Measurements from ENCODE around the gene ANKMY1. TPM values are rescaled to one million over a fixed set of nuclear protein-coding genes. Genes with fewer than 3 reads are reported as not detected.

Gene ANKMY1
- total and polyA plus RNA-seq, 3 donors from 2014 or later: 57.3 to 92.5 (median 75.7) TPM

DNA sequence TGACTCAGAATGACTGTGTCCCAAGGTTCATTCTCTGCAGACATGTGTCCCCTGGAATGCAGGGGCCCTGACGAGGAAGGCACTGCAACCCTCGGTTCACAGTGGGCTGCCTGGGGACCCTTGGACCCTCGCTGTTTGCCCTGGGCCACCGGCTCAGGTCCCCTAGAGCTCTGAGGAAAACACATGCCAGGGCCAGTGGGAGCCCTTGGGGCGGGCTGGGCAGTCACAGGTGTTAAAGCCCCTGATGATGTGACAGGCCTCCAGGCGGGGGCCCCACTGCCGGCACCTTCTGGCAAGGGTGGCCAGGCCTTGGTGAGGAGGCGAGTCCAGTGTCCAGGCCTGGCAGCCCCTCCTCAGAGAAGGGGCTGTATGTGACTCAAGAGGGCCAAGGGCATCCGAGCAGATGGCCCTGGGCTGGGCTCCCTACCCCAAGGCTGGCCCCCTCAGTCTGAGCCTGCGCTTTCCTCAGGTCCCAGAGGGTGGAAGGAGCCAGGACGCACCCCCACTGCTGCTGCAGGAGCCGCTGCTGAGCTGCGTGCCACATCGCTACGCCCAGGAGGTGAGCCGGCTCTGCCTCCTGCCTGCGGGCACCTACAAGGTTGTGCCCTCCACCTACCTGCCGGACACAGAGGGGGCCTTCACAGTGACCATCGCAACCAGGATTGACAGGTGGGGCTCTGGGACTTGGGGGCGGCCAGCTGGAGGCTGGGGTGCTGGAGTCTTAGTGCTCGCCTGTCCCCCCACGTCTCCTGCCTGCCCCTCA is 39.8 kb upstream of the ANKMY1 start:
- H3K9me3 ChIP-seq: no peaks in the 10 kb centered on the region
- 94 to 96% methylated on average over 9 to 20 of the region's 22 CpGs for WGBS, 2 donors
- intact Hi-C loops (cut with DNase I; ENCODE audit: low total_unique reads): no loop called here
- no peak overlapping the region for H3K27ac ChIP-seq
- H3K36me3 ChIP-seq (ENCODE audit: low read depth, missing control alignments): no peaks in the 10 kb centered on the region
- no peak for DNase-seq
- peaks cover 22% of the 10 kb centered on the region for H3K4me1 ChIP-seq
- H3K27me3 ChIP-seq: no peaks in the 10 kb centered on the region
- TF ChIP-seq CTCF (IDR thresholded peaks at IDR 0.05) (no peak), POLR2A (IDR thresholded peaks at IDR 0.05) (no peak)
- H3K4me3 ChIP-seq: no peak overlapping the region

- 87 to 96% methylated on average over 10 of the region's 10 CpGs for WGBS, 2 donors
- DNase-seq: no peak
These were observed 39.2 kb upstream of the ANKMY1 start for GRCh38 chr2:240597054-240597418.

DNA sequence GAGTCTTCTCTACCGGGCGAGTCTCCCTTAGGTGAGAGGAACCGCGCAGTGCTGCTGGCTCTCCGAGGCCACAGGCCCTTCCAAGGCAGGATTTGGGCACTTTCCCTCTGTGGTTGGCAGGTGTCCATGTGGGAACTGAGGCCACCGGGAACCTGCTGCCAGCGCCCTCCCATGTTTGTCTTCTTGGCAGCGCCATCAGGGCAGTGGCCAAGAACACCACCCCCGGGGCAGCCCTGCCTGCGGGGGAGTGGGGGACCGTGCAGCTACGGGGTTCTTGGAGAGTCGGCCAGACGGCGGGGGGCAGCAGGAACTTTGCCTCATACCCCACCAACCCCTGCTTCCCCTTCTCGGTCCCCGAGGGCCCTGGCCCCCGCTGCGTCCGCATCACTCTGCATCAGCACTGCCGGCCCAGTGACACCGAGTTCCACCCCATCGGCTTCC is 38.7 kb upstream of the ANKMY1 start:
- H3K9me3 ChIP-seq: no peaks in the 10 kb centered on the region
- H3K4me1 ChIP-seq: peaks cover 22% of the 10 kb centered on the region
- intact Hi-C loops (cut with DNase I; ENCODE audit: low total_unique reads): no loop called here
- H3K4me3 ChIP-seq: no peak overlapping the region
- no peak overlapping the region for H3K27ac ChIP-seq
- no peaks in the 10 kb centered on the region for H3K36me3 ChIP-seq (ENCODE audit: low read depth, missing control alignments)
- 76 to 93% methylated on average over 8 to 23 of the region's 23 CpGs for WGBS, 2 donors
- TF ChIP-seq POLR2A (IDR thresholded peaks at IDR 0.05) (no peak), CTCF (IDR thresholded peaks at IDR 0.05) (no peak)
- no peak for DNase-seq
- no peaks in the 10 kb centered on the region for H3K27me3 ChIP-seq

More at GRCh38 chr2:240597054-240597418, 39.2 kb upstream of the ANKMY1 start:
- TF ChIP-seq CTCF (IDR thresholded peaks at IDR 0.05) (no peak), POLR2A (IDR thresholded peaks at IDR 0.05) (no peak)
- H3K4me1 ChIP-seq: peaks cover 22% of the 10 kb centered on the region
- no peaks in the 10 kb centered on the region for H3K27me3 ChIP-seq
- H3K36me3 ChIP-seq (ENCODE audit: low read depth, missing control alignments): no peaks in the 10 kb centered on the region
- no peaks in the 10 kb centered on the region for H3K9me3 ChIP-seq
- no peak overlapping the region for H3K4me3 ChIP-seq
- H3K27ac ChIP-seq: no peak overlapping the region
- intact Hi-C loops (cut with DNase I; ENCODE audit: low total_unique reads): no loop called here

DNA sequence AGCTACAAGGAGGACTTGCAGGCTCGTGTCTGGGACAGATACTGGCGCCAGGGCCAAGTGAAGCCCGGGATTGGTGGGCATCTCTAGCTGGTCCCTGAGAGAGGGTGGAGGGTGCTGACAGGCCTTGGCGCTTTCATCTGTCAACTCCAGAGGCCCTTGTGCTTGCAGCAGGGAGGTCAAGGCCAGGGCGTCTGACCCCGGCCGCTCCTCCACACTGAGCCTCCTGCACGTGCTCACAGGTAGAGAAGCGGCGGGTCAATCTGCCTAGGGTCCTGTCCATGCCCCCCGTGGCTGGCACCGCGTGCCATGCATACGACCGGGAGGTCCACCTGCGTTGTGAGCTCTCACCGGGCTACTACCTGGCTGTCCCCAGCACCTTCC is 38.3 kb upstream of the ANKMY1 start:
- Histone ChIP-seq H3K27me3 (no peaks in the 10 kb centered on the region), H3K27ac (no peak overlapping the region), H3K36me3 (ENCODE audit: low read depth, missing control alignments) (no peaks in the 10 kb centered on the region), H3K4me3 (no peak overlapping the region), H3K9me3 (no peaks in the 10 kb centered on the region), H3K4me1 (peaks cover 22% of the 10 kb centered on the region)
- intact Hi-C loops (cut with DNase I; ENCODE audit: low total_unique reads): no loop called here
- no peak for DNase-seq
- WGBS, 2 donors: 89% methylated on average over 17 of the region's 17 CpGs; no CpG with 5 or more reads in 1 of the 2 donors
- TF ChIP-seq CTCF (IDR thresholded peaks at IDR 0.05) (no peak), POLR2A (IDR thresholded peaks at IDR 0.05) (no peak)

Measured in testis (tissue), 3 donors.